Measurements from ENCODE around the gene C19orf85. TPM values are rescaled to one million over a fixed set of nuclear protein-coding genes. Genes with fewer than 3 reads are reported as not detected.

Gene C19orf85
- total and polyA plus RNA-seq, 4 donors: not detected

DNA sequence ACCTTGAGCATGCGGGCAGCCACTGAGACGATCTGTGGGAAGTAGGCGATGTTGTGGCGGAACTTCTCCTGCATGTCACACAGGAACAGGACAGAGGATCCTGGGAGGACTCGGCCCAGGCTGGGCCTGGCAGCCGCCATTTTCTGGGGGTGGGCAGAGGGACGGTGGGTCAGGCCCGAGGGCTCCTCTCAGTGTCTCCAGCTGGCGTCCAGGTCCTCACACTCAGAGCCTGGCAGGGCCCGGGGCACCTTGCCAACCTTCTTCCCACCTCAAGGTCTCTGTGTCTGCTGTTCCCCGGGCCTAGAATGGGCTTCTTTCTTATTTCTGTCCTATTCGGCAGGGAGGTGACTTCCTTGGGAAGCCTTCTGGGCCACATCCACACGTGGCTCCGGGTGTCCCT, 8.2 kb downstream of the C19orf85 start:
- Histone ChIP-seq H3K4me3 (ENCODE audit: low read length in 2 of 2) (no peak overlapping the region), H3K9me3 (ENCODE audit: control insufficient read depth, low read length) (no peaks in the 10 kb centered on the region), H3K27me3 (ENCODE audit: control insufficient read depth in 1 of 2, insufficient read depth in 2 of 2, low read length in 1 of 2) (no peaks in the 10 kb centered on the region), H3K36me3 (ENCODE audit: control insufficient read depth in 1 of 2, insufficient read depth in 2 of 2, low read length in 1 of 2) (no peaks in the 10 kb centered on the region), H3K4me1 (ENCODE audit: control insufficient read depth in 1 of 2, insufficient read depth in 2 of 2, low read length in 2 of 2) (no peaks in the 10 kb centered on the region), H3K27ac (ENCODE audit: low read depth in 1 of 2, low read length in 2 of 2) (no peak overlapping the region)
- WGBS, 2 donors: 89 to 90% methylated on average over 14 of the region's 14 CpGs
- intact Hi-C loops (cut with DNase I): no loop called here
- no peak for ATAC-seq (ENCODE audit: low FRiP score)
- no peak for DNase-seq

DNA sequence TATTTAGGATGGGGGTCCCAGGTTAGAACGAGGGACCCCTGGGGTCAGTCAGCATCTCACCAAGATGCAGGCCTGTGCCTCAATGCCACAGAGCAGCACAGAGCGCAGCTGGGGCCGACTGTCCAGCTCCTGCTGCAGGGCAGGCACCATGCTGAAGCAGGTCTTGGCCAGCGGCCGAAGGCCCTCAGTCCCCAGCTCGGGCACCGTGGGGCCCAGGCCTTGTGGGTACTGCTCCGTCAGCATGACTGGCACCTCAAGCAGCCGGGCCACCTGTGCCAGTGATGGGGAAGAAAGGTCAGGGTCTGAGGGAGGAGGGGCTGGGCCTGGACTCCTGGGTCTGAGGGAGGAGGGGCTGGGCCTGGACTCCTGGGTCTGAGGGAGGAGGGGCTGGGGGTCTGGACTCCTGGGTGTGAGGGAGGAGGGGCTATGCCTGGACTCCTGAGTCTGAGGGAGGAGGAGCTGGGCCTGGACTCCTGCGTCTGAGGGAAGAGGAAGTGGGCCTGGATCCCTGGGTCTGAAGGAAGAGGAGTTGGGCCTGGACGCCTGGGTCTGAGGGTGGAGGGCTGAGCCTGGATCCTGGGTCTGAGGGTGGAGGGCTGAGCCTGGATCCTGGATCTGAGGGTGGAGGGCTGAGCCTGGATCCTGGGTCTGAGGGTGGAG, 8.8 kb downstream of the C19orf85 start:
- intact Hi-C loops (cut with DNase I): no loop called here
- DNase-seq: no peak
- H3K4me1 ChIP-seq (ENCODE audit: control insufficient read depth in 1 of 2, insufficient read depth in 2 of 2, low read length in 2 of 2): no peaks in the 10 kb centered on the region
- H3K36me3 ChIP-seq (ENCODE audit: control insufficient read depth in 1 of 2, insufficient read depth in 2 of 2, low read length in 1 of 2): no peaks in the 10 kb centered on the region
- no peaks in the 10 kb centered on the region for H3K9me3 ChIP-seq (ENCODE audit: control insufficient read depth, low read length)
- H3K27ac ChIP-seq (ENCODE audit: low read depth in 1 of 2, low read length in 2 of 2): no peak overlapping the region
- WGBS, 2 donors: 91% methylated on average over 11 of the region's 11 CpGs
- H3K27me3 ChIP-seq (ENCODE audit: control insufficient read depth in 1 of 2, insufficient read depth in 2 of 2, low read length in 1 of 2): no peaks in the 10 kb centered on the region
- ATAC-seq (ENCODE audit: low FRiP score): no peak
- H3K4me3 ChIP-seq (ENCODE audit: low read length in 2 of 2): no peak overlapping the region

DNA sequence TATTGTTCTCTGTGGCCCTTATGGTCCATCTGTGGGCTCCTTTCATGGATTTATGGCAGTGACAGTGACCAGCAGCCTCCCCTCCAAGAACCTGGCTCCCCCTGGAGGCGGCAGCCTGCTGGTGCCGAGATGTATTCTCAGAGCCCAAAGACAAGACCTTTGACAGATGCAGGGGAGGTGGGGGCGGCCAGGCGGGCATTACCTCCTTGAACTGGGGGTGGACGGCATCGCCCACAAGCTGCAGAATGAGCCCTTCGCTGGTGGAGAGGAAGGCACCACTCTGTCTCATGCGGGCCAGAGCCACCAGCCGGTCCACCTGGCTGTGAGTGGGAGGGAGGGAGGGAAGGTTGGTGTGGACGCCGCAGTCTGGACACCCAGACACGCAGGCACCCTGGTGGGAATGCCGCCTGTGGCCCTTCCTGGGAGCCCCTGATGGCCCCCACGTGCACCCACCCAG, 9.7 kb downstream of the C19orf85 start:
- DNase-seq: no peak
- ATAC-seq (ENCODE audit: low FRiP score): no peak

DNA sequence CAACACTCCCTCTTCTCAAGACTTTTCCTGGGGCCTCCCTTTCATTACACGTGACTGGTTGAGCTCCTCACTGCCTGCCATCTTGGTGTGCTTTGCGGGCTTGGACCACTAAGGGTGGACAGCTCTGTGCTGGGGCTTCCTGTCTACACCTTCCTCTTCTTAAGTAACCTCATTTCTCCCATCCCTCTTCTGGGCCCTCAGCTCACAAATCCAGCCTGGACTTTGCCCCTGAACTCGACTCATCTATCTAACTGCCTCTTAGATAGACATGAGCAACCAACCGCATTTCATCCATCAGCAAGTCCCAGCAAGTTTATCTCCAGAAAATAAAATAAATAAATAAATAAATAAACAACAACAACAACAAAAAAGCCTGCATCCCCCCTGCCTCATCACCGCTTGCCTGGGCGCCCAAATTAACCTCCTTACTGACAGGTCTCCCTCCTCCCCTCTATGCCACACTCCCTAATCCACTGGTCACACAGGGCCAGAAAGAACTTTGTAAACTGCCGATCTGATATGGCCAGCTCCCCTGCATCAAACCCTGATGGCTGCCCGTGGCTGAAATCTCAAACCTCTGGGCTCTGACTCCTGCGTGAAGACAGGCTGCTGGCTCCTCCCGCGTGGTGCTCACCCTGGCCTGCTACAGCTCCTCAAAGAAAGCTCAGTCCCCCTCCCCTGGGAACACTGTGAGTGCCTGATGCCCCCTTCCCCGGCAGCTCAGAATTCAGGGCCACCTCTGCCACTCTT, 10.9 kb downstream of the C19orf85 start:
- DNase-seq (no peak), ATAC-seq (ENCODE audit: low FRiP score) (no peak)
- intact Hi-C loops (cut with DNase I): no loop called here

More for the DNA sequence above, 9.7 kb downstream of the C19orf85 start:
- Histone ChIP-seq H3K36me3 (ENCODE audit: control insufficient read depth in 1 of 2, insufficient read depth in 2 of 2, low read length in 1 of 2) (no peaks in the 10 kb centered on the region), H3K4me3 (ENCODE audit: low read length in 2 of 2) (no peak overlapping the region), H3K9me3 (ENCODE audit: control insufficient read depth, low read length) (no peaks in the 10 kb centered on the region), H3K27me3 (ENCODE audit: control insufficient read depth in 1 of 2, insufficient read depth in 2 of 2, low read length in 1 of 2) (no peaks in the 10 kb centered on the region), H3K4me1 (ENCODE audit: control insufficient read depth in 1 of 2, insufficient read depth in 2 of 2, low read length in 2 of 2) (no peaks in the 10 kb centered on the region), H3K27ac (ENCODE audit: low read depth in 1 of 2, low read length in 2 of 2) (no peak overlapping the region)
- WGBS, 2 donors: 80 to 85% methylated on average over 14 of the region's 14 CpGs
- intact Hi-C loops (cut with DNase I): no loop called here

DNA sequence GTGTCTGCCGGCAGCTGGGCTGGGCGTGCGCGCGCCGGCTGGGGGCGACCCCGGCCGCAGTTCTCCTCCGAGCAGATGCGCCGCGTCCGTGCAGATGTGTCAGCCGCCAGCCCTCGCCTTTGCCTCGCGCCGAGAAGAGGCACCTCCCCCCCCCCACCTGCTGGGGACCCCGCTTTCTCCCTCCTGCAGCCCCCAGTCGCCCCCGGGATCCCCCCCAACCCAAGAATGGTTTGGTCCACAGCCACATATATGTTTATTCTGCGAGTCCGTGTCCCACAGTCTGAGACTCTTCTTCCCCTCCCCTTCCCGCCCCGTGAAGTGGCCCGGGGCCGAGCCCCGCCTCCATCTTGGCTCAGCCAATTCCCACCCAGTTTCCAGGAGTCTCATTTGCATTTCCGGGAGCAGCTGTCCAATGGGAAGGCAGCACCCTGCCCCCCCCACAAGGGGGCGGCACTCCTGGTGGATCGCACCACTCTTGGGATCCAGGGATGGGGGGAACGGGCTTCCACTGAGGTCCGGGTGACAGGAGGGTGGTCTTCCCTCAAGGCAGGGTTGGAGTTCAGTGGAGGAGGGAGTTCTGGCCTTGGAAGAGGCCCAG, 11.7 kb downstream of the C19orf85 start:
- Histone ChIP-seq H3K27me3 (ENCODE audit: control insufficient read depth in 1 of 2, insufficient read depth in 2 of 2, low read length in 1 of 2) (no peaks in the 10 kb centered on the region), H3K36me3 (ENCODE audit: control insufficient read depth in 1 of 2, insufficient read depth in 2 of 2, low read length in 1 of 2) (no peaks in the 10 kb centered on the region), H3K4me1 (ENCODE audit: control insufficient read depth in 1 of 2, insufficient read depth in 2 of 2, low read length in 2 of 2) (no peaks in the 10 kb centered on the region), H3K9me3 (ENCODE audit: control insufficient read depth, low read length) (no peaks in the 10 kb centered on the region), H3K4me3 (ENCODE audit: low read length in 2 of 2) (no peak overlapping the region), H3K27ac (ENCODE audit: low read depth in 1 of 2, low read length in 2 of 2) (no peak overlapping the region)
- 12 to 15% methylated on average over 24 to 34 of the region's 34 CpGs for WGBS, 2 donors
- peak; percentile 70 for ATAC-seq (ENCODE audit: low FRiP score)
- DNase-seq: peak in 1 of 2 donors; percentile 90
- intact Hi-C loops (cut with DNase I): no loop called here

More for the DNA sequence above, 10.9 kb downstream of the C19orf85 start:
- 93% methylated on average over 12 of the region's 12 CpGs for WGBS, 2 donors
- no peak overlapping the region for H3K4me3 ChIP-seq (ENCODE audit: low read length in 2 of 2)
- no peak overlapping the region for H3K27ac ChIP-seq (ENCODE audit: low read depth in 1 of 2, low read length in 2 of 2)
- H3K4me1 ChIP-seq (ENCODE audit: control insufficient read depth in 1 of 2, insufficient read depth in 2 of 2, low read length in 2 of 2): no peaks in the 10 kb centered on the region
- no peaks in the 10 kb centered on the region for H3K9me3 ChIP-seq (ENCODE audit: control insufficient read depth, low read length)
- H3K36me3 ChIP-seq (ENCODE audit: control insufficient read depth in 1 of 2, insufficient read depth in 2 of 2, low read length in 1 of 2): no peaks in the 10 kb centered on the region
- H3K27me3 ChIP-seq (ENCODE audit: control insufficient read depth in 1 of 2, insufficient read depth in 2 of 2, low read length in 1 of 2): no peaks in the 10 kb centered on the region

DNA sequence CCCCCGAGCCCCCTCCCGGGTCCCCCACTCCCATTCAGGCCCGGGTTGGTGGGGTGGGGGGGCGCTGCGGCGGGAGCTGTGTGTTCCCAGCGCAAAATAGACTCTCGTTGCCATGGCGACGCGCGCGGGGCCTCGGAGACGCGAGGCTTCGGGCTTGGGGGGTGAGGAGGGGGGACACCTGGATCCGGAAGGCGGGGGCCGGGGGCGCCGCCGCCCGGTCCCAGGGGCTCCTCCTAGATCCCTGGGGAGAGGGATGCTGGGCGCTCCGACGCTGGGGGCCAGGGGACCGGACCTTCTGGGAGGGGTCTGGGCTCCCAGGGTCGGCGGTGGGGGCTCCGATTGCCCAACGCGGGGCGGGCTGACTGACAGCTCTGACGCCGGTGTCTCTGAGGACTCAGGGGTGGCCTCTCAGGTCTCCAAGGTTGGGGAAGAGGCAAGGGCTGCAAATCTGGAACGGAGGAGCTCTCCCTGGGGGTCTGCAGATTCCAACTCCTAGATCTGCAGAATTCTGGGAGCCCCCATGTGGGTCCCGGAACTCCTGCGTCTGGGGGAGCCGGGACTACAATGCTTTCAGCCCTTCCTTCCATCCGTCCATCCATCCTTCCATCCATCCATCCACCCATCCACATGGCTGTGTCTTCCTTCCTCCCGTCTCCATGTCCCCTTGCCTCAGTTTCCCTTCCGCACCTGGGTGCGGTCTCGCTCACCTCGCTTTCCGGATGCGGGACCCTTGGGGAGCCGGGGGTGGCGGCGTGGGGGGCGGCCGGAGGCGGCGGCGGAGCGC, 12.4 kb downstream of the C19orf85 start:
- H3K27ac ChIP-seq (ENCODE audit: low read depth in 1 of 2, low read length in 2 of 2): no peak overlapping the region
- no peaks in the 10 kb centered on the region for H3K9me3 ChIP-seq (ENCODE audit: control insufficient read depth, low read length)
- WGBS, 2 donors: 3% methylated on average over 48 to 57 of the region's 57 CpGs
- no peaks in the 10 kb centered on the region for H3K27me3 ChIP-seq (ENCODE audit: control insufficient read depth in 1 of 2, insufficient read depth in 2 of 2, low read length in 1 of 2)
- no peaks in the 10 kb centered on the region for H3K4me1 ChIP-seq (ENCODE audit: control insufficient read depth in 1 of 2, insufficient read depth in 2 of 2, low read length in 2 of 2)
- no peak overlapping the region for H3K4me3 ChIP-seq (ENCODE audit: low read length in 2 of 2)
- intact Hi-C loops (cut with DNase I): no loop called here
- no peaks in the 10 kb centered on the region for H3K36me3 ChIP-seq (ENCODE audit: control insufficient read depth in 1 of 2, insufficient read depth in 2 of 2, low read length in 1 of 2)
- no peak for DNase-seq
- ATAC-seq (ENCODE audit: low FRiP score): no peak

DNA sequence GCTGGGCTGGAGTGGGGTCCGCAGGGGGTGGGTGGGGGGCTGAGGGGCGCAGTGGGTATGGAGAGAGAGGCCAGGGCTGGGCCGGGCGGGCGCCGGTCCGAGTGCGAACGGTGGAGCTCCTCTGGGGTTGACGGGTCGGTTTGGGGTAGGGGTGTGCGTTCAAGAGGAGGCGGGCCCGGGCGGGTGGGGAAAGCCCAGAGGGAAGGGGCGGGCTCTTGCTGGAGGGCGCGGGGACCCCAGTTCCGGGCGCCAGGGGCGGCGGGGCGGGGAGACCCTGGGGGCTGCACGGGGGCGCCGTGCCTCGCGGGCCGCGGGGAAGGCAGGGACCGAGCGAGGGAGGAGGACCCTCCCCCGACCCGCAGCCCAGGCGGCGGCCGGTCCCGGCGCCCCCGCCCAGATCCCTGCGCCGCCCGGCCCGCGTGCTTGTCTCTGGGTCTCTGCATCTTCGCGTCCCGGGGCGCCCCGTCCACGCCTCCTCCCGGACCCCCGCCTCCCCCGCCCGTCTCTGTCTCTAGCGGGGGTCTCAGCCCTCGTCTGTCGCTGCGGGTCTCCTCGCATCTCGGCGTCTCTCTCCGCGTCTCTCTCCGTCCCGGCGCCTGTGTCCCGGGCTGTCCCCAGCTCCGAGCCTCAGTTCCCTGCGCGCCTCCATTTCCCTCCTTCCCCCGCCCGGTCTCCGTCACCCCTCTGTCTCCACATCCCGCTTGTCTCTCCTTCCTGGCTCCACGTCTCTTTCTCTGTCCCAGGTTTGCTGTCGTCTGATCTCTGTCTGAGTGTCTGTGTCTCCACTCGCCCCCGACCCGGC, 13.2 kb downstream of the C19orf85 start:
- H3K4me1 ChIP-seq (ENCODE audit: control insufficient read depth in 1 of 2, insufficient read depth in 2 of 2, low read length in 2 of 2): no peaks in the 10 kb centered on the region
- intact Hi-C loops (cut with DNase I): no loop called here
- no peaks in the 10 kb centered on the region for H3K9me3 ChIP-seq (ENCODE audit: control insufficient read depth, low read length)
- ATAC-seq (ENCODE audit: low FRiP score) (no peak), DNase-seq (no peak)
- H3K36me3 ChIP-seq (ENCODE audit: control insufficient read depth in 1 of 2, insufficient read depth in 2 of 2, low read length in 1 of 2): no peaks in the 10 kb centered on the region
- H3K27me3 ChIP-seq (ENCODE audit: control insufficient read depth in 1 of 2, insufficient read depth in 2 of 2, low read length in 1 of 2): no peaks in the 10 kb centered on the region
- WGBS, 2 donors: 1 to 3% methylated on average over 30 to 80 of the region's 80 CpGs
- no peak overlapping the region for H3K4me3 ChIP-seq (ENCODE audit: low read length in 2 of 2)
- no peak overlapping the region for H3K27ac ChIP-seq (ENCODE audit: low read depth in 1 of 2, low read length in 2 of 2)

DNA sequence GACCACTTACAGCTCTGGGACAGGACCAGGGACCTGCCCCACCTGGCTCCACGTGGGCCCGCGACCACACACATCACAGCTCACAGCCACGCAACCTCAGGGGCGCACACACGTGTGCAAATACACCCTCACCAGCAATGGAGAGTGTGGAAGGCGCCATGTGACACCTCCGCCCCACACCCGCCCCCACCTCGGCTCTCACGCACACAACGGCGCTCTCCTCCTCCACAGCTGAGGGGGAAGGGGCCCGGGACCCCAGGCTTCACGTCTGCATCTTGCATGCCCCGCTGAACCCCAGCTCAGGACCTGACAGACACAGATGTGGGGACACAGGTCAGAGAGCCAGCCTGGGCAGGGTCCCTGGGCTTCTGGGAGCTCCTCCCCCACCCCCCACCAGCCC, 15.1 kb downstream of the C19orf85 start:
- Histone ChIP-seq H3K9me3 (ENCODE audit: control insufficient read depth, low read length) (no peaks in the 10 kb centered on the region), H3K36me3 (ENCODE audit: control insufficient read depth in 1 of 2, insufficient read depth in 2 of 2, low read length in 1 of 2) (no peaks in the 10 kb centered on the region), H3K4me3 (ENCODE audit: low read length in 2 of 2) (no peak overlapping the region), H3K27me3 (ENCODE audit: control insufficient read depth in 1 of 2, insufficient read depth in 2 of 2, low read length in 1 of 2) (no peaks in the 10 kb centered on the region), H3K4me1 (ENCODE audit: control insufficient read depth in 1 of 2, insufficient read depth in 2 of 2, low read length in 2 of 2) (no peaks in the 10 kb centered on the region), H3K27ac (ENCODE audit: low read depth in 1 of 2, low read length in 2 of 2) (no peak overlapping the region)
- 31 to 35% methylated on average over 15 to 16 of the region's 16 CpGs for WGBS, 2 donors
- DNase-seq (no peak), ATAC-seq (ENCODE audit: low FRiP score) (no peak)
- intact Hi-C loops (cut with DNase I): no loop called here
